GM18520 (cell line): ENCODE measurements around the gene NCOA3.
"Not testable (repeated sequence)": the region's sequence is repeated elsewhere in the genome, so short reads cannot be mapped to it uniquely, and the experiment has no call there.

Experiments used
- ATAC-seq: cut with Tn5 transposase; IDR thresholded peaks from one replicate; pipeline ENCODE4 v1.9.1; 2021; ENCODE audit not compliant: unreplicated experiment

The NCOA3 gene

GRCh38 chr20:47468290-47469050, 33.2 kb upstream of the NCOA3 start:
- ATAC-seq: no peak

GRCh38 chr20:47475419-47476044, 26.2 kb upstream of the NCOA3 start:
- no peak for ATAC-seq

GRCh38 chr20:47476452-47476851, 25.2 kb upstream of the NCOA3 start:
- ATAC-seq: no peak

GRCh38 chr20:47479093-47479492, 22.6 kb upstream of the NCOA3 start:
- ATAC-seq: no peak

- no peak for ATAC-seq
These were observed 22.2 kb upstream of the NCOA3 start for GRCh38 chr20:47479506-47479905.

- no peak for ATAC-seq
These were observed 21.4 kb upstream of the NCOA3 start for GRCh38 chr20:47480239-47480638.

- no peak for ATAC-seq
These were observed 21.0 kb upstream of the NCOA3 start for GRCh38 chr20:47480705-47481104.

GRCh38 chr20:47481330-47482216, 20.1 kb upstream of the NCOA3 start:
- no peak for ATAC-seq

- ATAC-seq: no peak
These were observed 19.0 kb upstream of the NCOA3 start for GRCh38 chr20:47482705-47483104.

- no peak for ATAC-seq
These were observed 17.4 kb upstream of the NCOA3 start for GRCh38 chr20:47484303-47484702.

- ATAC-seq: peak; percentile 55
These were observed 14.3 kb upstream of the NCOA3 start for GRCh38 chr20:47487175-47487917.

- no peak for ATAC-seq
These were observed 12.2 kb upstream of the NCOA3 start for GRCh38 chr20:47489448-47489872.

GRCh38 chr20:47490795-47491194, 10.9 kb upstream of the NCOA3 start:
- ATAC-seq: no peak

- no peak for ATAC-seq
These were observed 9.4 kb upstream of the NCOA3 start for GRCh38 chr20:47492284-47492683.

GRCh38 chr20:47493175-47493962, 8.3 kb upstream of the NCOA3 start:
- ATAC-seq: no peak

- ATAC-seq: no peak
These were observed 7.8 kb upstream of the NCOA3 start for GRCh38 chr20:47493963-47494293.

- not testable (repeated sequence) for ATAC-seq
These were observed 7.1 kb upstream of the NCOA3 start for GRCh38 chr20:47494606-47495005.

- ATAC-seq: no peak
These were observed 5.6 kb upstream of the NCOA3 start for GRCh38 chr20:47496118-47496517.

- ATAC-seq: no peak
These were observed 3.1 kb upstream of the NCOA3 start for GRCh38 chr20:47498606-47499005.

- no peak for ATAC-seq
These were observed 2.6 kb upstream of the NCOA3 start for GRCh38 chr20:47499053-47499452.
